ENCODE results near the gene AKAP17A. TPM values are rescaled to one million over a fixed set of nuclear protein-coding genes. Genes with fewer than 3 reads are reported as not detected.
A peak's percentile ranks its signal among the peaks of the same experiment; 100 is the strongest.
"Not testable (repeated sequence)": the region's sequence is repeated elsewhere in the genome, so short reads cannot be mapped to it uniquely, and the experiment has no call there.

AKAP17A gene
- total and polyA plus RNA-seq, 2 of the 8 experiments (the other 6 are each of a cell fraction or from before 2014, with no cell fraction given) = 14.0 to 41.2 TPM

DNA sequence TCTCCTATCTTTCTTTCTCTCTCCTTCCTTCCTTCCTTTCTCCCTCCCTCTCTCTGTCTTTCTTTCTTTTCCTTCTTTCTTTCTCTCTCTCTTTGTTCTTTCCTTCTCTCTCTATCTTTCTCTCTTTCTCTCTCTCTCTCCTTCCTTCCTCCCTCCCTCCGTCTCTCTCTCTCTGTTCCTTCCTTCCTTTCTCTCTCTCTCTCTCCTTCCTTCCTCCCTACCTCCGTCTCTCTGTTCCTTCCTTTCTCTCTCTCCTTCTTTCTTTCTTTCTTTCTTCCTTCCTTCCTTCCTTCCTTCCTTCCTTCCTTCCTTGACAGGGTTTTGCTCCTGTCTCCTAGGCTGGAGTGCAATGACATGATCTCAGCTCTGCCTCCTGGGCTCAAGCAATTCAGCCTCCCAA, 30.2 kb upstream of the AKAP17A start (continued):
- TF ChIP-seq CBX8 (IDR thresholded peaks at IDR 0.05; ENCODE audit: borderline replicate concordance, low read depth, low read length) = no peak

DNA sequence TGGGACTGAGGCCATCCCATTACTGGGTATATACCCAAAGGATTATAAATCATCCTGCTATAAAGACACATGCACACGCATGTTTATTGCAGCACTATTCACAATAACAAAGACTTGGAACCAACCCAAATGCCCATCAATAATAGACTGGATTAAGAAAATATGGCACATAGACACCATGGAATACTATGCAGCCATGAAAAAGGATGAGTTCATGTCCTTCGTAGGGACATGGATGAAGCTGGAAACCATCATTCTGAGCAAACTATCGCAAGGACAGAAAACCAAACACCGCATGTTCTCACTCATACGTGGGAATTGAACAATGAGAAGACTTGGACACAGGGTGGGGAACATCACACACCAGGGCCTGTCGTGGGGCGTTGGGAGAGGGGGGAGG, 27.3 kb upstream of the AKAP17A start:
- peak in 1 of 2 experiments; percentile 13 for DNase-seq (ENCODE audit: low read depth in 1 of 2, low spot score in 2 of 2)
- not testable (repeated sequence) for H3K23ac ChIP-seq (ENCODE audit: insufficient read length)

More for the DNA sequence above, 27.3 kb upstream of the AKAP17A start:
- FAIRE-seq; H3K4me1 ChIP-seq (replicated peaks in 1 of 4; ENCODE audit: control insufficient read depth in 3 of 4, insufficient read depth in 4 of 4, low read length in 3 of 4); H4K8ac ChIP-seq (ENCODE audit: extremely low read depth, insufficient read depth, low read length); H3K79me1 ChIP-seq (ENCODE audit: low read depth, low read length); POLR2A ChIA-PET (ENCODE audit: partially characterized antibody); H3K14ac ChIP-seq (ENCODE audit: insufficient read length); H2BK20ac ChIP-seq (ENCODE audit: low read length); H3K79me2 ChIP-seq (ENCODE audit: control insufficient read depth in 1 of 2, insufficient read depth in 2 of 2, low read length in 2 of 2); H3K4me3 ChIP-seq (ENCODE audit: extremely low read depth in 1 of 4, insufficient read depth in 2 of 4, low read depth in 3 of 4, low read length in 4 of 4); H4K5ac ChIP-seq (ENCODE audit: insufficient read length, low read depth, low read length); H3K27me3 ChIP-seq (replicated peaks in 1 of 4; ENCODE audit: control insufficient read depth in 3 of 4, extremely low read depth in 1 of 4, insufficient read depth in 3 of 4, low read length in 3 of 4); H2BK15ac ChIP-seq (ENCODE audit: low read length); H3K9ac ChIP-seq (replicated peaks in 1 of 4; ENCODE audit: extremely low read depth in 1 of 4, low read depth in 3 of 4, low read length in 3 of 4); H2AK5ac ChIP-seq (ENCODE audit: low read depth, low read length); H4K20me1 ChIP-seq (replicated peaks in 1 of 2; ENCODE audit: control insufficient read depth in 1 of 2, insufficient read depth in 2 of 2, low read length in 2 of 2); H2BK5ac ChIP-seq (ENCODE audit: low read depth, low read length); H3K36me3 ChIP-seq (ENCODE audit: control insufficient read depth in 2 of 4, insufficient read depth in 4 of 4, low read length in 3 of 4); H3K9me3 ChIP-seq (ENCODE audit: insufficient read depth in 2 of 2, low read depth in 1 of 2, low read length in 1 of 2); H3K27ac ChIP-seq (ENCODE audit: low read depth, low read length); H3K23me2 ChIP-seq (ENCODE audit: low read depth, low read length); H2AFZ ChIP-seq (ENCODE audit: low read length); H4K91ac ChIP-seq (replicated peaks; ENCODE audit: insufficient read length, low read length); H3K56ac ChIP-seq (replicated peaks; ENCODE audit: insufficient read length, low read depth, low read length); H3K18ac ChIP-seq (ENCODE audit: extremely low read depth, low read length); H2BK120ac ChIP-seq (replicated peaks; ENCODE audit: low read depth, low read length); H3K4ac ChIP-seq (replicated peaks; ENCODE audit: insufficient read length, low read depth, low read length); CTCF ChIA-PET (ENCODE audit: partially characterized antibody); H2BK12ac ChIP-seq (ENCODE audit: low read depth, low read length); H3K4me2 ChIP-seq (ENCODE audit: insufficient read depth in 1 of 2, low read depth in 2 of 2, low read length in 2 of 2): not testable (repeated sequence)
- WGBS, 2 experiments (ENCODE audit: extremely low coverage in 1 of 2, insufficient coverage in 1 of 2, insufficient read length in 1 of 2, insufficient replicate concordance in 2 of 2, low coverage in 1 of 2, low lambda C conversion rate in 2 of 2, missing lambda C conversion rate in 1 of 2) = 88% methylated on average over 7 of the region's 7 CpGs; no CpG with 5 or more reads in 1 of the 2 experiments

All from H1 (cell line).